Type B pancreatic cell (in vitro differentiated cells): Measurements from ENCODE around the gene TMEM145. TPM values are rescaled to one million over a fixed set of nuclear protein-coding genes. Genes with fewer than 3 reads are reported as not detected.

Source experiments
- DNase-seq: peaks from one replicate; pipeline ENCODE4 v3.0.0; 2021; ENCODE audit warnings: mixed read lengths; ENCODE audit not compliant: unreplicated experiment; ENCODE audit errors: extremely low spot score
- H3K27ac Mint-ChIP-seq: 2 replicates; pipeline ENCODE4 v1.8.0; 2021; ENCODE audit warnings: mild to moderate bottlenecking, mixed read lengths
- H3K27me3 Mint-ChIP-seq: 2 replicates; pipeline ENCODE4 v1.8.0; 2021; ENCODE audit warnings: mixed read lengths
- H3K36me3 Mint-ChIP-seq: 2 replicates; pipeline ENCODE4 v1.8.0; 2021; ENCODE audit warnings: mixed read lengths
- H3K4me1 Mint-ChIP-seq: one replicate; pipeline ENCODE4 v1.8.0; 2021; ENCODE audit warnings: mixed read lengths; ENCODE audit not compliant: unreplicated experiment
- H3K4me3 Mint-ChIP-seq: 2 replicates; pipeline ENCODE4 v1.8.0; 2021; ENCODE audit warnings: mild to moderate bottlenecking, mixed read lengths
- H3K9me3 Mint-ChIP-seq: 2 replicates; pipeline ENCODE4 v1.8.0; 2021; ENCODE audit warnings: mixed read lengths
- CTCF ChIP-seq: fragments of 200-600 bp; sonication (generic); conservative IDR thresholded peaks from 2 replicates; pipeline ENCODE4 v1.5.0; 2021; ENCODE audit warnings: antibody characterized with exemption, mild to moderate bottlenecking
- total RNA-seq: library from RNA; stranded (reverse); gene quantifications from 2 replicates; pipeline ENCODE4 v1.2.1, GENCODE V29; 2021; ENCODE audit warnings: low replicate concordance

TMEM145 gene
- total RNA-seq, 1 donor from 2014 or later, result 3.6 TPM

GRCh38 chr19:42353341-42354015 is 40.4 kb downstream of the TMEM145 start:
- Mint-ChIP-seq H3K27ac (no peak overlapping the region), H3K9me3 (no peaks in the 10 kb centered on the region), H3K36me3 (peaks cover 10% of the 10 kb centered on the region), H3K4me3 (no peak overlapping the region), H3K4me1 (no peaks in the 10 kb centered on the region), H3K27me3 (no peaks in the 10 kb centered on the region)
- DNase-seq, result no peak
- TF ChIP-seq CTCF, result no peak

GRCh38 chr19:42355896-42356295 is 42.8 kb downstream of the TMEM145 start:
- Mint-ChIP-seq H3K27ac (no peak overlapping the region), H3K27me3 (no peaks in the 10 kb centered on the region), H3K4me1 (no peaks in the 10 kb centered on the region), H3K36me3 (peaks cover 10% of the 10 kb centered on the region), H3K4me3 (no peak overlapping the region), H3K9me3 (no peaks in the 10 kb centered on the region)
- TF ChIP-seq CTCF, result no peak
- no peak for DNase-seq

GRCh38 chr19:42356686-42357085 is 43.6 kb downstream of the TMEM145 start:
- Mint-ChIP-seq H3K27me3 (no peaks in the 10 kb centered on the region), H3K36me3 (peaks cover 15% of the 10 kb centered on the region), H3K9me3 (no peaks in the 10 kb centered on the region), H3K27ac (no peak overlapping the region), H3K4me3 (no peak overlapping the region), H3K4me1 (no peaks in the 10 kb centered on the region)
- TF ChIP-seq CTCF, result no peak
- DNase-seq, result no peak

GRCh38 chr19:42357290-42357689 is 44.2 kb downstream of the TMEM145 start:
- no peaks in the 10 kb centered on the region for H3K27me3 Mint-ChIP-seq
- no peaks in the 10 kb centered on the region for H3K4me1 Mint-ChIP-seq
- H3K4me3 Mint-ChIP-seq, result no peak overlapping the region
- DNase-seq, result no peak
- TF ChIP-seq CTCF, result no peak
- no peaks in the 10 kb centered on the region for H3K9me3 Mint-ChIP-seq
- peaks cover 15% of the 10 kb centered on the region for H3K36me3 Mint-ChIP-seq
- no peak overlapping the region for H3K27ac Mint-ChIP-seq

- no peaks in the 10 kb centered on the region for H3K9me3 Mint-ChIP-seq
- peaks cover 26% of the 10 kb centered on the region for H3K36me3 Mint-ChIP-seq
- H3K27ac Mint-ChIP-seq, result no peak overlapping the region
- no peak overlapping the region for H3K4me3 Mint-ChIP-seq
- H3K27me3 Mint-ChIP-seq, result no peaks in the 10 kb centered on the region
- no peaks in the 10 kb centered on the region for H3K4me1 Mint-ChIP-seq
- TF ChIP-seq CTCF, result peak; percentile 19
- no peak for DNase-seq
Measured at GRCh38 chr19:42360787-42361544, 47.9 kb downstream of the TMEM145 start.
